K562 (cell line): ENCODE data around the gene SOX15. TPM values are rescaled to one million over a fixed set of nuclear protein-coding genes. Genes with fewer than 3 reads are reported as not detected.

ENCODE experiments used
- BDP1 ChIP-seq: IDR thresholded peaks from 3 replicates; pipeline ENCODE4 v1.6.1; 2011; ENCODE audit not compliant: insufficient read length, insufficient read depth
- MEIS2 ChIP-seq: fragments of 450-650 bp; IDR thresholded peaks from 2 replicates; pipeline ENCODE4 v1.6.1; 2014; ENCODE audit warnings: mild to moderate bottlenecking; ENCODE audit not compliant: partially characterized antibody
- NCOR1 ChIP-seq: fragments of 450-650 bp; IDR thresholded peaks from 2 replicates; pipeline ENCODE4 v1.6.1; 2016; ENCODE audit warnings: mild to moderate bottlenecking, moderate library complexity
- polyA plus RNA-seq, 8 experiments: library from polyadenylated mRNA; depleted of rRNA in 4 of 8; stranded (reverse) in 5 of 8; unstranded in 3 of 8; fragments of >200 nt; fragmentation: Nextera tagmentation in 2 of 8; fragmentation: Illumina TruSeq in 1 of 8; extraction: Ambion mirVana in 2 of 8; extraction: Trizol in 1 of 8; gene quantifications; 2 replicates each; pipeline versions ENCODE4 v1.2.1 to v1.2.3, GENCODE V29; 2011 to 2014; ENCODE audit warnings: inconsistent platforms in 1 of 8, missing spikeins in 1 of 8
- total RNA-seq, 7 experiments: library from RNA; depleted of rRNA in 6 of 7; stranded (reverse); fragments of >200 nt in 6 of 7; fragmentation: Illumina TruSeq in 2 of 7; extraction: Trizol in 2 of 7; gene quantifications; 2 replicates each; pipeline versions ENCODE4 v1.2.1 to v1.2.3, GENCODE V29; 2011 to 2021; ENCODE audit warnings: low replicate concordance in 1 of 7
- TF ChIP-seq, protein P1 (sequence below): fragments of 250-450 bp; sonication (Bioruptor Pico); IDR thresholded peaks from 2 replicates; pipeline ENCODE4 v1.5.0; 2021
- TF ChIP-seq, protein P2 (sequence below): fragments of 200-800 bp; sonication (Bioruptor generic); IDR thresholded peaks from 2 replicates; pipeline ENCODE4 v1.6.1; 2017; ENCODE audit warnings: missing genetic modification characterization, missing compliant biosample characterization
- TF ChIP-seq, protein P3 (sequence below): sonication (generic); formaldehyde crosslinking; IDR thresholded peaks from 2 replicates; pipeline ENCODE4 v1.8.0; 2023; ENCODE audit warnings: mild to moderate bottlenecking, missing genetic modification reagents
- TF ChIP-seq, protein P4 (sequence below), 2 experiments: fragments of 450-650 bp; formaldehyde crosslinking in 1 of 2; IDR thresholded peaks; 2 replicates each; pipeline versions ENCODE4 v1.4.0 to v1.6.1; 2014 to 2020; ENCODE audit warnings: mild to moderate bottlenecking in 2 of 2, borderline replicate concordance in 1 of 2, low read depth in 1 of 2
- TF ChIP-seq, protein P5 (sequence below), 2 experiments: IDR thresholded peaks; 2 replicates each; pipeline ENCODE4 v1.6.1; 2011; ENCODE audit warnings: borderline replicate concordance in 1 of 2, control low read depth in 1 of 2, low read depth in 1 of 2, low read length in 1 of 2, mild to moderate bottlenecking in 1 of 2, mixed read lengths in 1 of 2, moderate library complexity in 1 of 2; ENCODE audit not compliant: insufficient read depth in 1 of 2, insufficient read length in 1 of 2, poor library complexity in 1 of 2, severe bottlenecking in 1 of 2; ENCODE audit errors: extremely low read depth in 1 of 2

The SOX15 gene
- total and polyA plus RNA-seq, 9 of the 15 experiments (the other 6 are each of a cell fraction or from before 2014, with no cell fraction given), result 0.07 to 0.33 (median 0.19) TPM; not detected in 5

DNA sequence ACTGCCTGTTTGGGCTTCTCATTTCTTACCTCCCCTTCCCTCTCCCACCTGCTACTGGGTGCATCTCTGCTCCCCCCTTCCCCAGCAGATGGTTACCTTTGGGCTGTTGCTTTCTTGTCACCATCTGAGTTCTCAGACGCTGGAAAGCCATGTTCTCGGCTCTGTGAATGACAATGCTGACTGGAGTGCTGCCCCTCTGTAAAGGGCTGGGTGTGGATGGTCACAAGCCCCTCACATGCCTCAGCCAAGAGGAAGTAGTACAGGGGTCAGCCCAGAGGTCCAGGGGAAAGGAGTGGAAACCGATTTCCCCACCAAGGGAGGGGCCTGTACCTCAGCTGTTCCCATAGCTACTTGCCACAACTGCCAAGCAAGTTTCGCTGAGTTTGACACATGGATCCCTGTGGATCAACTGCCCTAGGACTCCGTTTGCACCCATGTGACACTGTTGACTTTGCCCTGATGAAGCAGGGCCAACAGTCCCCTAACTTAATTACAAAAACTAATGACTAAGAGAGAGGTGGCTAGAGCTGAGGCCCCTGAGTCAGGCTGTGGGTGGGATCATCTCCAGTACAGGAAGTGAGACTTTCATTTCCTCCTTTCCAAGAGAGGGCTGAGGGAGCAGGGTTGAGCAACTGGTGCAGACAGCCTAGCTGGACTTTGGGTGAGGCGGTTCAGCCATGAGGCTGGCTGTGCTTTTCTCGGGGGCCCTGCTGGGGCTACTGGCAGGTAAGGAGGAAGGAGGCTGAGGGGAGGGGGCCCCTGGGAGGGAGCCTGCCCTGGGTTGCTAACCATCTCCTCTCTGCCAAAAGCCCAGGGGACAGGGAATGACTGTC lies 10.7 kb downstream of the SOX15 start, which contains the start of gene CD68 (continued):
- peak; percentile 55 for TF ChIP-seq NCOR1
- no peak for TF ChIP-seq MEIS2
- TF ChIP-seq, protein P1, sequence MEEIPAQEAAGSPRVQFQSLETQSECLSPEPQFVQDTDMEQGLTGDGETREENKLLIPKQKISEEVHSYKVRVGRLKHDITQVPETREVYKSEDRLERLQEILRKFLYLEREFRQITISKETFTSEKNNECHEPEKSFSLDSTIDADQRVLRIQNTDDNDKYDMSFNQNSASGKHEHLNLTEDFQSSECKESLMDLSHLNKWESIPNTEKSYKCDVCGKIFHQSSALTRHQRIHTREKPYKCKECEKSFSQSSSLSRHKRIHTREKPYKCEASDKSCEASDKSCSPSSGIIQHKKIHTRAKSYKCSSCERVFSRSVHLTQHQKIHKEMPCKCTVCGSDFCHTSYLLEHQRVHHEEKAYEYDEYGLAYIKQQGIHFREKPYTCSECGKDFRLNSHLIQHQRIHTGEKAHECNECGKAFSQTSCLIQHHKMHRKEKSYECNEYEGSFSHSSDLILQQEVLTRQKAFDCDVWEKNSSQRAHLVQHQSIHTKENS, result 0 out of 2 replicates have a peak, but pooled peaks have one; percentile 9
- TF ChIP-seq, protein P2, sequence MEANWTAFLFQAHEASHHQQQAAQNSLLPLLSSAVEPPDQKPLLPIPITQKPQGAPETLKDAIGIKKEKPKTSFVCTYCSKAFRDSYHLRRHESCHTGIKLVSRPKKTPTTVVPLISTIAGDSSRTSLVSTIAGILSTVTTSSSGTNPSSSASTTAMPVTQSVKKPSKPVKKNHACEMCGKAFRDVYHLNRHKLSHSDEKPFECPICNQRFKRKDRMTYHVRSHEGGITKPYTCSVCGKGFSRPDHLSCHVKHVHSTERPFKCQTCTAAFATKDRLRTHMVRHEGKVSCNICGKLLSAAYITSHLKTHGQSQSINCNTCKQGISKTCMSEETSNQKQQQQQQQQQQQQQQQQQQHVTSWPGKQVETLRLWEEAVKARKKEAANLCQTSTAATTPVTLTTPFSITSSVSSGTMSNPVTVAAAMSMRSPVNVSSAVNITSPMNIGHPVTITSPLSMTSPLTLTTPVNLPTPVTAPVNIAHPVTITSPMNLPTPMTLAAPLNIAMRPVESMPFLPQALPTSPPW (CRISPR knock-in tag), result peak; percentile 46
- TF ChIP-seq, protein P3, sequence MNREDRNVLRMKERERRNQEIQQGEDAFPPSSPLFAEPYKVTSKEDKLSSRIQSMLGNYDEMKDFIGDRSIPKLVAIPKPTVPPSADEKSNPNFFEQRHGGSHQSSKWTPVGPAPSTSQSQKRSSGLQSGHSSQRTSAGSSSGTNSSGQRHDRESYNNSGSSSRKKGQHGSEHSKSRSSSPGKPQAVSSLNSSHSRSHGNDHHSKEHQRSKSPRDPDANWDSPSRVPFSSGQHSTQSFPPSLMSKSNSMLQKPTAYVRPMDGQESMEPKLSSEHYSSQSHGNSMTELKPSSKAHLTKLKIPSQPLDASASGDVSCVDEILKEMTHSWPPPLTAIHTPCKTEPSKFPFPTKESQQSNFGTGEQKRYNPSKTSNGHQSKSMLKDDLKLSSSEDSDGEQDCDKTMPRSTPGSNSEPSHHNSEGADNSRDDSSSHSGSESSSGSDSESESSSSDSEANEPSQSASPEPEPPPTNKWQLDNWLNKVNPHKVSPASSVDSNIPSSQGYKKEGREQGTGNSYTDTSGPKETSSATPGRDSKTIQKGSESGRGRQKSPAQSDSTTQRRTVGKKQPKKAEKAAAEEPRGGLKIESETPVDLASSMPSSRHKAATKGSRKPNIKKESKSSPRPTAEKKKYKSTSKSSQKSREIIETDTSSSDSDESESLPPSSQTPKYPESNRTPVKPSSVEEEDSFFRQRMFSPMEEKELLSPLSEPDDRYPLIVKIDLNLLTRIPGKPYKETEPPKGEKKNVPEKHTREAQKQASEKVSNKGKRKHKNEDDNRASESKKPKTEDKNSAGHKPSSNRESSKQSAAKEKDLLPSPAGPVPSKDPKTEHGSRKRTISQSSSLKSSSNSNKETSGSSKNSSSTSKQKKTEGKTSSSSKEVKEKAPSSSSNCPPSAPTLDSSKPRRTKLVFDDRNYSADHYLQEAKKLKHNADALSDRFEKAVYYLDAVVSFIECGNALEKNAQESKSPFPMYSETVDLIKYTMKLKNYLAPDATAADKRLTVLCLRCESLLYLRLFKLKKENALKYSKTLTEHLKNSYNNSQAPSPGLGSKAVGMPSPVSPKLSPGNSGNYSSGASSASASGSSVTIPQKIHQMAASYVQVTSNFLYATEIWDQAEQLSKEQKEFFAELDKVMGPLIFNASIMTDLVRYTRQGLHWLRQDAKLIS (CRISPR knock-in tag), result peak; percentile 74; the same call in 1 of the 2 replicates
- TF ChIP-seq, protein P4, sequence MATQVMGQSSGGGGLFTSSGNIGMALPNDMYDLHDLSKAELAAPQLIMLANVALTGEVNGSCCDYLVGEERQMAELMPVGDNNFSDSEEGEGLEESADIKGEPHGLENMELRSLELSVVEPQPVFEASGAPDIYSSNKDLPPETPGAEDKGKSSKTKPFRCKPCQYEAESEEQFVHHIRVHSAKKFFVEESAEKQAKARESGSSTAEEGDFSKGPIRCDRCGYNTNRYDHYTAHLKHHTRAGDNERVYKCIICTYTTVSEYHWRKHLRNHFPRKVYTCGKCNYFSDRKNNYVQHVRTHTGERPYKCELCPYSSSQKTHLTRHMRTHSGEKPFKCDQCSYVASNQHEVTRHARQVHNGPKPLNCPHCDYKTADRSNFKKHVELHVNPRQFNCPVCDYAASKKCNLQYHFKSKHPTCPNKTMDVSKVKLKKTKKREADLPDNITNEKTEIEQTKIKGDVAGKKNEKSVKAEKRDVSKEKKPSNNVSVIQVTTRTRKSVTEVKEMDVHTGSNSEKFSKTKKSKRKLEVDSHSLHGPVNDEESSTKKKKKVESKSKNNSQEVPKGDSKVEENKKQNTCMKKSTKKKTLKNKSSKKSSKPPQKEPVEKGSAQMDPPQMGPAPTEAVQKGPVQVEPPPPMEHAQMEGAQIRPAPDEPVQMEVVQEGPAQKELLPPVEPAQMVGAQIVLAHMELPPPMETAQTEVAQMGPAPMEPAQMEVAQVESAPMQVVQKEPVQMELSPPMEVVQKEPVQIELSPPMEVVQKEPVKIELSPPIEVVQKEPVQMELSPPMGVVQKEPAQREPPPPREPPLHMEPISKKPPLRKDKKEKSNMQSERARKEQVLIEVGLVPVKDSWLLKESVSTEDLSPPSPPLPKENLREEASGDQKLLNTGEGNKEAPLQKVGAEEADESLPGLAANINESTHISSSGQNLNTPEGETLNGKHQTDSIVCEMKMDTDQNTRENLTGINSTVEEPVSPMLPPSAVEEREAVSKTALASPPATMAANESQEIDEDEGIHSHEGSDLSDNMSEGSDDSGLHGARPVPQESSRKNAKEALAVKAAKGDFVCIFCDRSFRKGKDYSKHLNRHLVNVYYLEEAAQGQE (IDR thresholded peaks at IDR 0.05; ENCODE audit: borderline replicate concordance), result no peak
- TF ChIP-seq, protein P4 (CRISPR knock-in tag; IDR thresholded peaks at IDR 0.05; ENCODE audit: low read depth), result no peak
- TF ChIP-seq, protein P5, sequence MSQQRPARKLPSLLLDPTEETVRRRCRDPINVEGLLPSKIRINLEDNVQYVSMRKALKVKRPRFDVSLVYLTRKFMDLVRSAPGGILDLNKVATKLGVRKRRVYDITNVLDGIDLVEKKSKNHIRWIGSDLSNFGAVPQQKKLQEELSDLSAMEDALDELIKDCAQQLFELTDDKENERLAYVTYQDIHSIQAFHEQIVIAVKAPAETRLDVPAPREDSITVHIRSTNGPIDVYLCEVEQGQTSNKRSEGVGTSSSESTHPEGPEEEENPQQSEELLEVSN (IDR thresholded peaks at IDR 0.05; ENCODE audit: borderline replicate concordance in 1 of 2, extremely low read depth in 1 of 2, insufficient read depth in 1 of 2, insufficient read length in 1 of 2, low read depth in 1 of 2, low read length in 1 of 2, poor library complexity in 1 of 2, severe bottlenecking in 1 of 2), result peak in 1 of 2 experiments; percentile 1
- TF ChIP-seq BDP1, result no peak
